GM23338 (cell line): ENCODE data around the gene DEPDC1. TPM values are rescaled to one million over a fixed set of nuclear protein-coding genes. Genes with fewer than 3 reads are reported as not detected.

ENCODE experiments used
- ATAC-seq: fragments of 200-7000 bp; cut with Tn5 transposase; 3 replicates; pipeline ENCODE4 v1.9.1; 2020
- DNase-seq: peaks from one replicate; pipeline ENCODE4 v3.0.0-alpha.2; 2015; ENCODE audit warnings: low spot score
- H2AFZ ChIP-seq: fragments of 200-600 bp; sonication (generic); 2 replicates; pipeline ENCODE4 v1.8.0; 2016; ENCODE audit warnings: antibody characterized with exemption, mild to moderate bottlenecking, moderate library complexity
- H3F3A ChIP-seq: fragments of 200-600 bp; sonication (generic); replicated peaks from 2 replicates; pipeline ENCODE4 v1.8.0; 2017; ENCODE audit warnings: antibody characterized with exemption, mixed run types, low read depth
- H3K27ac ChIP-seq: fragments of 200-600 bp; sonication (generic); 2 replicates; pipeline ENCODE4 v1.6.1; 2016; ENCODE audit warnings: low read depth
- H3K27me3 ChIP-seq: fragments of 200-600 bp; sonication (generic); 2 replicates; pipeline ENCODE4 v1.8.0; 2016; ENCODE audit warnings: mild to moderate bottlenecking, mixed run types, moderate library complexity; ENCODE audit not compliant: insufficient read depth
- H3K36me3 ChIP-seq: fragments of 200-600 bp; sonication (generic); 2 replicates; pipeline ENCODE4 v1.8.0; 2016; ENCODE audit warnings: mild to moderate bottlenecking; ENCODE audit not compliant: insufficient read depth
- H3K4me1 ChIP-seq: fragments of 200-600 bp; sonication (generic); 2 replicates; pipeline ENCODE4 v1.8.0; 2016; ENCODE audit warnings: mild to moderate bottlenecking, moderate library complexity; ENCODE audit not compliant: insufficient read depth
- H3K4me2 ChIP-seq: fragments of 200-600 bp; sonication (generic); 2 replicates; pipeline ENCODE4 v1.7.1; 2017; ENCODE audit warnings: mixed run types
- H3K4me3 ChIP-seq: fragments of 200-600 bp; sonication (generic); 2 replicates; pipeline ENCODE4 v1.6.1; 2016; ENCODE audit warnings: mixed run types
- H3K79me2 ChIP-seq: fragments of 200-600 bp; sonication (generic); replicated peaks from 2 replicates; pipeline ENCODE4 v1.8.0; 2017; ENCODE audit warnings: mild to moderate bottlenecking; ENCODE audit not compliant: insufficient read depth
- H3K9me2 ChIP-seq: fragments of 200-600 bp; sonication (generic); 2 replicates; pipeline ENCODE4 v1.8.0; 2017; ENCODE audit not compliant: insufficient read depth
- H4K20me1 ChIP-seq: fragments of 200-600 bp; sonication (generic); replicated peaks from 2 replicates; pipeline ENCODE4 v1.8.0; 2017; ENCODE audit warnings: mild to moderate bottlenecking; ENCODE audit not compliant: insufficient read depth
- H3K27ac Mint-ChIP-seq: 2 replicates; pipeline ENCODE4 v1.8.0; 2020; ENCODE audit warnings: inconsistent platforms, mild to moderate bottlenecking, moderate library complexity, mixed read lengths
- H3K27me3 Mint-ChIP-seq: 3 replicates; pipeline ENCODE4 v1.8.0; 2022; ENCODE audit warnings: low read depth, mild to moderate bottlenecking, moderate library complexity, mixed read lengths, inconsistent platforms; ENCODE audit not compliant: insufficient read depth, poor library complexity
- H3K36me3 Mint-ChIP-seq: 3 replicates; pipeline ENCODE4 v1.8.0; 2021; ENCODE audit warnings: low read depth, mild to moderate bottlenecking, inconsistent platforms, moderate library complexity, mixed read lengths
- H3K4me1 Mint-ChIP-seq: 3 replicates; pipeline ENCODE4 v1.8.0; 2020; ENCODE audit warnings: mild to moderate bottlenecking, inconsistent platforms, mixed read lengths
- H3K4me3 Mint-ChIP-seq: 3 replicates; pipeline ENCODE4 v1.8.0; 2021; ENCODE audit warnings: moderate library complexity, mild to moderate bottlenecking, inconsistent platforms, mixed read lengths
- H3K9me3 Mint-ChIP-seq: 3 replicates; pipeline ENCODE4 v1.8.0; 2020; ENCODE audit warnings: moderate library complexity, mild to moderate bottlenecking, inconsistent platforms, mixed read lengths
- CREB1 ChIP-seq: fragments of 250-450 bp; sonication (Bioruptor Pico); IDR thresholded peaks from 2 replicates; pipeline ENCODE4 v1.5.0; 2020; ENCODE audit warnings: low read depth, mild to moderate bottlenecking, moderate library complexity
- EZH2 ChIP-seq: fragments of 200-600 bp; sonication (generic); IDR thresholded peaks from one replicate; pipeline ENCODE4 v1.8.0; 2017; ENCODE audit warnings: antibody characterized with exemption, mild to moderate bottlenecking, low read depth; ENCODE audit not compliant: unreplicated experiment
- EZH2phosphoT487 ChIP-seq: fragments of 200-600 bp; sonication (generic); IDR thresholded peaks from one replicate; pipeline ENCODE4 v1.8.1; 2018; ENCODE audit warnings: antibody characterized with exemption; ENCODE audit not compliant: unreplicated experiment
- JUNB ChIP-seq: IDR thresholded peaks from one replicate; pipeline ENCODE4 v1.6.1; 2016; ENCODE audit warnings: antibody characterized with exemption; ENCODE audit not compliant: unreplicated experiment
- NANOG ChIP-seq: IDR thresholded peaks from 2 replicates; pipeline ENCODE4 v1.6.1; 2016; ENCODE audit warnings: antibody characterized with exemption, borderline replicate concordance
- POLR2AphosphoS5 ChIP-seq: IDR thresholded peaks from 2 replicates; pipeline ENCODE4 v1.6.1; 2016; ENCODE audit warnings: antibody characterized with exemption, low read depth
- STAT1 ChIP-seq: IDR thresholded peaks from one replicate; pipeline ENCODE4 v1.6.1; 2016; ENCODE audit warnings: antibody characterized with exemption; ENCODE audit not compliant: unreplicated experiment
- ZNF114 ChIP-seq: fragments of 250-450 bp; sonication (Bioruptor Pico); IDR thresholded peaks from 2 replicates; pipeline ENCODE4 v1.5.0; 2020; ENCODE audit warnings: mild to moderate bottlenecking, moderate library complexity
- ZNF331 ChIP-seq: fragments of 250-450 bp; sonication (Bioruptor Pico); IDR thresholded peaks from 2 replicates; pipeline ENCODE4 v1.5.0; 2020; ENCODE audit warnings: low read depth, mild to moderate bottlenecking, moderate library complexity
- ZNF462 ChIP-seq: fragments of 250-450 bp; sonication (Bioruptor Pico); IDR thresholded peaks from 2 replicates; pipeline ENCODE4 v1.5.0; 2020; ENCODE audit warnings: mild to moderate bottlenecking, moderate library complexity
- polyA plus RNA-seq: library from polyadenylated mRNA; unstranded; fragments of >200 nt; fragmentation: Nextera tagmentation; extraction: Ambion mirVana; gene quantifications from 2 replicates; pipeline ENCODE4 v1.2.1, GENCODE V29; 2016
- total RNA-seq: library from RNA; depleted of rRNA; stranded (reverse); fragments of >200 nt; shearing (Covaris generic); gene quantifications from 2 replicates; pipeline ENCODE4 v1.2.3, GENCODE V29; 2014
- TF ChIP-seq, protein P1 (sequence below), 2 experiments: fragments of 200-600 bp in 1 of 2; sonication (generic) in 1 of 2; conservative IDR thresholded peaks; 2 replicates each; pipeline versions ENCODE4 v1.5.1 to v1.6.1; 2016 to 2017; ENCODE audit warnings: antibody characterized with exemption in 2 of 2, low read depth in 2 of 2, mild to moderate bottlenecking in 2 of 2, moderate library complexity in 1 of 2
- TF ChIP-seq, protein P2 (sequence below): IDR thresholded peaks from 2 replicates; pipeline ENCODE4 v1.6.1; 2016; ENCODE audit warnings: antibody characterized with exemption
- TF ChIP-seq, protein P3 (sequence below): IDR thresholded peaks from one replicate; pipeline ENCODE4 v1.6.1; 2018; ENCODE audit warnings: antibody characterized with exemption; ENCODE audit not compliant: unreplicated experiment

DEPDC1 gene
- total and polyA plus RNA-seq, 2 experiments from 2014 or later = 30.0 to 42.9 TPM

GRCh38 chr1:68456202-68456601 lies 40.7 kb downstream of the DEPDC1 start:
- Histone ChIP-seq H3K36me3 (no peaks in the 10 kb centered on the region), H3K4me3 (no peak overlapping the region), H3K9me2 (no peaks in the 10 kb centered on the region), H2AFZ (no peak overlapping the region), H3K79me2 (no peaks in the 10 kb centered on the region), H3K27me3 (no peaks in the 10 kb centered on the region), H3K27ac (no peak overlapping the region), H3F3A (no peaks in the 10 kb centered on the region), H3K4me1 (no peaks in the 10 kb centered on the region), H4K20me1 (no peaks in the 10 kb centered on the region), H3K4me2 (no peak overlapping the region)
- no peak for ATAC-seq
- peaks cover 3% of the 10 kb centered on the region for H3K27me3 Mint-ChIP-seq
- DNase-seq = no peak
- H3K4me1 Mint-ChIP-seq = 0 out of 3 replicates have a peak, but pooled peaks cover 4% of the 10 kb centered on the region
- no peaks in the 10 kb centered on the region for H3K36me3 Mint-ChIP-seq
- TF ChIP-seq, protein P1, sequence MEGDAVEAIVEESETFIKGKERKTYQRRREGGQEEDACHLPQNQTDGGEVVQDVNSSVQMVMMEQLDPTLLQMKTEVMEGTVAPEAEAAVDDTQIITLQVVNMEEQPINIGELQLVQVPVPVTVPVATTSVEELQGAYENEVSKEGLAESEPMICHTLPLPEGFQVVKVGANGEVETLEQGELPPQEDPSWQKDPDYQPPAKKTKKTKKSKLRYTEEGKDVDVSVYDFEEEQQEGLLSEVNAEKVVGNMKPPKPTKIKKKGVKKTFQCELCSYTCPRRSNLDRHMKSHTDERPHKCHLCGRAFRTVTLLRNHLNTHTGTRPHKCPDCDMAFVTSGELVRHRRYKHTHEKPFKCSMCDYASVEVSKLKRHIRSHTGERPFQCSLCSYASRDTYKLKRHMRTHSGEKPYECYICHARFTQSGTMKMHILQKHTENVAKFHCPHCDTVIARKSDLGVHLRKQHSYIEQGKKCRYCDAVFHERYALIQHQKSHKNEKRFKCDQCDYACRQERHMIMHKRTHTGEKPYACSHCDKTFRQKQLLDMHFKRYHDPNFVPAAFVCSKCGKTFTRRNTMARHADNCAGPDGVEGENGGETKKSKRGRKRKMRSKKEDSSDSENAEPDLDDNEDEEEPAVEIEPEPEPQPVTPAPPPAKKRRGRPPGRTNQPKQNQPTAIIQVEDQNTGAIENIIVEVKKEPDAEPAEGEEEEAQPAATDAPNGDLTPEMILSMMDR (conservative IDR thresholded peaks at IDR 0.05; ENCODE audit: low read depth in 2 of 2) = no peak
- TF ChIP-seq EZH2phosphoT487 (no peak), NANOG (no peak), JUNB (no peak), ZNF462 (CRISPR knock-in tag) (no peak), CREB1 (CRISPR knock-in tag) (no peak), POLR2AphosphoS5 (no peak), ZNF114 (CRISPR knock-in tag) (no peak), STAT1 (no peak), ZNF331 (CRISPR knock-in tag) (no peak), EZH2 (no peak)
- TF ChIP-seq, protein P2, sequence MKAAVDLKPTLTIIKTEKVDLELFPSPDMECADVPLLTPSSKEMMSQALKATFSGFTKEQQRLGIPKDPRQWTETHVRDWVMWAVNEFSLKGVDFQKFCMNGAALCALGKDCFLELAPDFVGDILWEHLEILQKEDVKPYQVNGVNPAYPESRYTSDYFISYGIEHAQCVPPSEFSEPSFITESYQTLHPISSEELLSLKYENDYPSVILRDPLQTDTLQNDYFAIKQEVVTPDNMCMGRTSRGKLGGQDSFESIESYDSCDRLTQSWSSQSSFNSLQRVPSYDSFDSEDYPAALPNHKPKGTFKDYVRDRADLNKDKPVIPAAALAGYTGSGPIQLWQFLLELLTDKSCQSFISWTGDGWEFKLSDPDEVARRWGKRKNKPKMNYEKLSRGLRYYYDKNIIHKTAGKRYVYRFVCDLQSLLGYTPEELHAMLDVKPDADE = no peak
- TF ChIP-seq, protein P3, sequence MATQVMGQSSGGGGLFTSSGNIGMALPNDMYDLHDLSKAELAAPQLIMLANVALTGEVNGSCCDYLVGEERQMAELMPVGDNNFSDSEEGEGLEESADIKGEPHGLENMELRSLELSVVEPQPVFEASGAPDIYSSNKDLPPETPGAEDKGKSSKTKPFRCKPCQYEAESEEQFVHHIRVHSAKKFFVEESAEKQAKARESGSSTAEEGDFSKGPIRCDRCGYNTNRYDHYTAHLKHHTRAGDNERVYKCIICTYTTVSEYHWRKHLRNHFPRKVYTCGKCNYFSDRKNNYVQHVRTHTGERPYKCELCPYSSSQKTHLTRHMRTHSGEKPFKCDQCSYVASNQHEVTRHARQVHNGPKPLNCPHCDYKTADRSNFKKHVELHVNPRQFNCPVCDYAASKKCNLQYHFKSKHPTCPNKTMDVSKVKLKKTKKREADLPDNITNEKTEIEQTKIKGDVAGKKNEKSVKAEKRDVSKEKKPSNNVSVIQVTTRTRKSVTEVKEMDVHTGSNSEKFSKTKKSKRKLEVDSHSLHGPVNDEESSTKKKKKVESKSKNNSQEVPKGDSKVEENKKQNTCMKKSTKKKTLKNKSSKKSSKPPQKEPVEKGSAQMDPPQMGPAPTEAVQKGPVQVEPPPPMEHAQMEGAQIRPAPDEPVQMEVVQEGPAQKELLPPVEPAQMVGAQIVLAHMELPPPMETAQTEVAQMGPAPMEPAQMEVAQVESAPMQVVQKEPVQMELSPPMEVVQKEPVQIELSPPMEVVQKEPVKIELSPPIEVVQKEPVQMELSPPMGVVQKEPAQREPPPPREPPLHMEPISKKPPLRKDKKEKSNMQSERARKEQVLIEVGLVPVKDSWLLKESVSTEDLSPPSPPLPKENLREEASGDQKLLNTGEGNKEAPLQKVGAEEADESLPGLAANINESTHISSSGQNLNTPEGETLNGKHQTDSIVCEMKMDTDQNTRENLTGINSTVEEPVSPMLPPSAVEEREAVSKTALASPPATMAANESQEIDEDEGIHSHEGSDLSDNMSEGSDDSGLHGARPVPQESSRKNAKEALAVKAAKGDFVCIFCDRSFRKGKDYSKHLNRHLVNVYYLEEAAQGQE = no peak
- no peak overlapping the region for H3K4me3 Mint-ChIP-seq
- no peak overlapping the region for H3K27ac Mint-ChIP-seq
- H3K9me3 Mint-ChIP-seq = no peaks in the 10 kb centered on the region
